GM23338 (cell line): ENCODE results near the gene OGA. TPM values are rescaled to one million over a fixed set of nuclear protein-coding genes. Genes with fewer than 3 reads are reported as not detected.

Source experiments
- ATAC-seq: fragments of 200-7000 bp; cut with Tn5 transposase; 3 replicates; pipeline ENCODE4 v1.9.1; 2020
- DNase-seq: peaks from one replicate; pipeline ENCODE4 v3.0.0-alpha.2; 2015; ENCODE audit warnings: low spot score
- H2AFZ ChIP-seq: fragments of 200-600 bp; sonication (generic); 2 replicates; pipeline ENCODE4 v1.8.0; 2016; ENCODE audit warnings: antibody characterized with exemption, mild to moderate bottlenecking, moderate library complexity
- H3F3A ChIP-seq: fragments of 200-600 bp; sonication (generic); replicated peaks from 2 replicates; pipeline ENCODE4 v1.8.0; 2017; ENCODE audit warnings: antibody characterized with exemption, mixed run types, low read depth
- H3K27ac ChIP-seq: fragments of 200-600 bp; sonication (generic); 2 replicates; pipeline ENCODE4 v1.6.1; 2016; ENCODE audit warnings: low read depth
- H3K27me3 ChIP-seq: fragments of 200-600 bp; sonication (generic); 2 replicates; pipeline ENCODE4 v1.8.0; 2016; ENCODE audit warnings: mild to moderate bottlenecking, mixed run types, moderate library complexity; ENCODE audit not compliant: insufficient read depth
- H3K36me3 ChIP-seq: fragments of 200-600 bp; sonication (generic); 2 replicates; pipeline ENCODE4 v1.8.0; 2016; ENCODE audit warnings: mild to moderate bottlenecking; ENCODE audit not compliant: insufficient read depth
- H3K4me1 ChIP-seq: fragments of 200-600 bp; sonication (generic); 2 replicates; pipeline ENCODE4 v1.8.0; 2016; ENCODE audit warnings: mild to moderate bottlenecking, moderate library complexity; ENCODE audit not compliant: insufficient read depth
- H3K4me2 ChIP-seq: fragments of 200-600 bp; sonication (generic); 2 replicates; pipeline ENCODE4 v1.7.1; 2017; ENCODE audit warnings: mixed run types
- H3K4me3 ChIP-seq: fragments of 200-600 bp; sonication (generic); 2 replicates; pipeline ENCODE4 v1.6.1; 2016; ENCODE audit warnings: mixed run types
- H3K79me2 ChIP-seq: fragments of 200-600 bp; sonication (generic); replicated peaks from 2 replicates; pipeline ENCODE4 v1.8.0; 2017; ENCODE audit warnings: mild to moderate bottlenecking; ENCODE audit not compliant: insufficient read depth
- H3K9me2 ChIP-seq: fragments of 200-600 bp; sonication (generic); 2 replicates; pipeline ENCODE4 v1.8.0; 2017; ENCODE audit not compliant: insufficient read depth
- H4K20me1 ChIP-seq: fragments of 200-600 bp; sonication (generic); replicated peaks from 2 replicates; pipeline ENCODE4 v1.8.0; 2017; ENCODE audit warnings: mild to moderate bottlenecking; ENCODE audit not compliant: insufficient read depth
- H3K27ac Mint-ChIP-seq: 2 replicates; pipeline ENCODE4 v1.8.0; 2020; ENCODE audit warnings: inconsistent platforms, mild to moderate bottlenecking, moderate library complexity, mixed read lengths
- H3K27me3 Mint-ChIP-seq: 3 replicates; pipeline ENCODE4 v1.8.0; 2022; ENCODE audit warnings: low read depth, mild to moderate bottlenecking, moderate library complexity, mixed read lengths, inconsistent platforms; ENCODE audit not compliant: insufficient read depth, poor library complexity
- H3K36me3 Mint-ChIP-seq: 3 replicates; pipeline ENCODE4 v1.8.0; 2021; ENCODE audit warnings: low read depth, mild to moderate bottlenecking, inconsistent platforms, moderate library complexity, mixed read lengths
- H3K4me1 Mint-ChIP-seq: 3 replicates; pipeline ENCODE4 v1.8.0; 2020; ENCODE audit warnings: mild to moderate bottlenecking, inconsistent platforms, mixed read lengths
- H3K4me3 Mint-ChIP-seq: 3 replicates; pipeline ENCODE4 v1.8.0; 2021; ENCODE audit warnings: moderate library complexity, mild to moderate bottlenecking, inconsistent platforms, mixed read lengths
- H3K9me3 Mint-ChIP-seq: 3 replicates; pipeline ENCODE4 v1.8.0; 2020; ENCODE audit warnings: moderate library complexity, mild to moderate bottlenecking, inconsistent platforms, mixed read lengths
- EZH2phosphoT487 ChIP-seq: fragments of 200-600 bp; sonication (generic); IDR thresholded peaks from one replicate; pipeline ENCODE4 v1.8.1; 2018; ENCODE audit warnings: antibody characterized with exemption; ENCODE audit not compliant: unreplicated experiment
- JUNB ChIP-seq: IDR thresholded peaks from one replicate; pipeline ENCODE4 v1.6.1; 2016; ENCODE audit warnings: antibody characterized with exemption; ENCODE audit not compliant: unreplicated experiment
- STAT1 ChIP-seq: IDR thresholded peaks from one replicate; pipeline ENCODE4 v1.6.1; 2016; ENCODE audit warnings: antibody characterized with exemption; ENCODE audit not compliant: unreplicated experiment
- ZNF114 ChIP-seq: fragments of 250-450 bp; sonication (Bioruptor Pico); IDR thresholded peaks from 2 replicates; pipeline ENCODE4 v1.5.0; 2020; ENCODE audit warnings: mild to moderate bottlenecking, moderate library complexity
- ZNF331 ChIP-seq: fragments of 250-450 bp; sonication (Bioruptor Pico); IDR thresholded peaks from 2 replicates; pipeline ENCODE4 v1.5.0; 2020; ENCODE audit warnings: low read depth, mild to moderate bottlenecking, moderate library complexity
- ZNF462 ChIP-seq: fragments of 250-450 bp; sonication (Bioruptor Pico); IDR thresholded peaks from 2 replicates; pipeline ENCODE4 v1.5.0; 2020; ENCODE audit warnings: mild to moderate bottlenecking, moderate library complexity
- polyA plus RNA-seq: library from polyadenylated mRNA; unstranded; fragments of >200 nt; fragmentation: Nextera tagmentation; extraction: Ambion mirVana; gene quantifications from 2 replicates; pipeline ENCODE4 v1.2.1, GENCODE V29; 2016
- total RNA-seq: library from RNA; depleted of rRNA; stranded (reverse); fragments of >200 nt; shearing (Covaris generic); gene quantifications from 2 replicates; pipeline ENCODE4 v1.2.3, GENCODE V29; 2014
- TF ChIP-seq, protein P1 (sequence below): IDR thresholded peaks from 2 replicates; pipeline ENCODE4 v1.6.1; 2016; ENCODE audit warnings: antibody characterized with exemption

Gene OGA
- total and polyA plus RNA-seq, 2 experiments from 2014 or later = 68.4 to 131 TPM

- Histone ChIP-seq H3K9me2 (no peaks in the 10 kb centered on the region), H3K4me1 (peaks cover 21% of the 10 kb centered on the region), H2AFZ (no peak overlapping the region), H3F3A (peaks cover 18% of the 10 kb centered on the region), H3K36me3 (no peaks in the 10 kb centered on the region), H3K4me3 (no peak overlapping the region), H4K20me1 (no peaks in the 10 kb centered on the region; the same call in 1 of the 2 replicates), H3K27me3 (no peaks in the 10 kb centered on the region), H3K27ac (no peak overlapping the region), H3K79me2 (no peaks in the 10 kb centered on the region), H3K4me2 (no peak overlapping the region)
- H3K36me3 Mint-ChIP-seq = peaks cover under 1% of the 10 kb centered on the region; the same call in 1 of the 3 replicates
- H3K4me3 Mint-ChIP-seq = no peak overlapping the region; the same call in 2 of the 3 replicates
- H3K4me1 Mint-ChIP-seq = peaks cover 29% of the 10 kb centered on the region
- no peak overlapping the region for H3K27ac Mint-ChIP-seq
- H3K27me3 Mint-ChIP-seq = peaks cover 28% of the 10 kb centered on the region
- ATAC-seq (no peak), DNase-seq (no peak)
- TF ChIP-seq ZNF331 = no peak
- TF ChIP-seq ZNF462 (CRISPR knock-in tag) = no peak
- no peak for TF ChIP-seq STAT1
- TF ChIP-seq EZH2phosphoT487 = no peak
- TF ChIP-seq ZNF114 (CRISPR knock-in tag) = no peak
- TF ChIP-seq, protein P1, sequence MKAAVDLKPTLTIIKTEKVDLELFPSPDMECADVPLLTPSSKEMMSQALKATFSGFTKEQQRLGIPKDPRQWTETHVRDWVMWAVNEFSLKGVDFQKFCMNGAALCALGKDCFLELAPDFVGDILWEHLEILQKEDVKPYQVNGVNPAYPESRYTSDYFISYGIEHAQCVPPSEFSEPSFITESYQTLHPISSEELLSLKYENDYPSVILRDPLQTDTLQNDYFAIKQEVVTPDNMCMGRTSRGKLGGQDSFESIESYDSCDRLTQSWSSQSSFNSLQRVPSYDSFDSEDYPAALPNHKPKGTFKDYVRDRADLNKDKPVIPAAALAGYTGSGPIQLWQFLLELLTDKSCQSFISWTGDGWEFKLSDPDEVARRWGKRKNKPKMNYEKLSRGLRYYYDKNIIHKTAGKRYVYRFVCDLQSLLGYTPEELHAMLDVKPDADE = no peak
- TF ChIP-seq JUNB = no peak
- no peaks in the 10 kb centered on the region; the same call in 1 of the 3 replicates for H3K9me3 Mint-ChIP-seq
Measured at GRCh38 chr10:101832325-101832771, 14.1 kb upstream of the OGA start.
